Measurements from ENCODE around the gene CBLB.
A peak's percentile ranks its signal among the peaks of the same experiment; 100 is the strongest.

Gene CBLB

GRCh38 chr3:105878061-105878460 is 9.2 kb upstream of the CBLB start:
- TF ChIP-seq CTCF (IDR thresholded peaks at IDR 0.05; ENCODE audit: extremely low read depth, insufficient read depth, missing control alignments): no peak
- in situ Hi-C loops (cut with MboI; ENCODE audit: low pct_unique_long_range_greater_than_20kb, low sequenced_read_pairs, unreplicated experiment): no loop called here
- DNase-seq (ENCODE audit: low spot score): no peak

GRCh38 chr3:105877336-105877910 is 8.6 kb upstream of the CBLB start:
- no peak for DNase-seq (ENCODE audit: low spot score)
- no peak for TF ChIP-seq CTCF (IDR thresholded peaks at IDR 0.05; ENCODE audit: extremely low read depth, insufficient read depth, missing control alignments)
- in situ Hi-C loops (cut with MboI; ENCODE audit: low pct_unique_long_range_greater_than_20kb, low sequenced_read_pairs, unreplicated experiment): no loop called here

GRCh38 chr3:105876780-105877327 is 8.0 kb upstream of the CBLB start:
- in situ Hi-C loops (cut with MboI; ENCODE audit: low pct_unique_long_range_greater_than_20kb, low sequenced_read_pairs, unreplicated experiment): no loop called here
- peak; percentile 49 for DNase-seq (ENCODE audit: low spot score)
- no peak for TF ChIP-seq CTCF (IDR thresholded peaks at IDR 0.05; ENCODE audit: extremely low read depth, insufficient read depth, missing control alignments)

- in situ Hi-C loops (cut with MboI; ENCODE audit: low pct_unique_long_range_greater_than_20kb, low sequenced_read_pairs, unreplicated experiment): loop anchor here (25.0 kb wide), 1 partner anchor 742 kb away; no protein-coding TSS in a partner anchor
- DNase-seq (ENCODE audit: low spot score): no peak
- no peak for TF ChIP-seq CTCF (IDR thresholded peaks at IDR 0.05; ENCODE audit: extremely low read depth, insufficient read depth, missing control alignments)
Measured at GRCh38 chr3:105869861-105870755, 1.3 kb upstream of the CBLB start.

GRCh38 chr3:105869531-105869833 is 670 bp upstream of the CBLB start:
- in situ Hi-C loops (cut with MboI; ENCODE audit: low pct_unique_long_range_greater_than_20kb, low sequenced_read_pairs, unreplicated experiment): loop anchor here (25.0 kb wide), 1 partner anchor 743 kb away; no protein-coding TSS in a partner anchor
- DNase-seq (ENCODE audit: low spot score): no peak
- TF ChIP-seq CTCF (IDR thresholded peaks at IDR 0.05; ENCODE audit: extremely low read depth, insufficient read depth, missing control alignments): no peak

GRCh38 chr3:105868431-105868741 is 426 bp downstream of the CBLB start:
- peak; percentile 23 for DNase-seq (ENCODE audit: low spot score)
- in situ Hi-C loops (cut with MboI; ENCODE audit: low pct_unique_long_range_greater_than_20kb, low sequenced_read_pairs, unreplicated experiment): loop anchor here (25.0 kb wide), 1 partner anchor 744 kb away; no protein-coding TSS in a partner anchor
- no peak for TF ChIP-seq CTCF (IDR thresholded peaks at IDR 0.05; ENCODE audit: extremely low read depth, insufficient read depth, missing control alignments)
